B cell (primary cell): Measurements from ENCODE around the gene EFNB2. TPM values are rescaled to one million over a fixed set of nuclear protein-coding genes. Genes with fewer than 3 reads are reported as not detected.

Experiments used
- ATAC-seq: fragments of 200-7000 bp; cut with Tn5 transposase; one replicate; pipeline ENCODE4 v1.10.0; 2021; ENCODE audit warnings: low read depth, mild to moderate bottlenecking, moderate number of reproducible peaks, moderate library complexity
- CTCF ChIA-PET: fragments of 350-600 bp; sonication (Branson Sonifier 250); formaldehyde crosslinking; loops from one replicate; lab custom pipeline; 2021; ENCODE audit warnings: antibody characterized with exemption, inconsistent platforms; lab: Charles Lee
- POLR2A ChIA-PET: fragments of 350-600 bp; sonication (Branson Sonifier 250); formaldehyde crosslinking; loops from one replicate; lab custom pipeline; 2021; ENCODE audit warnings: antibody characterized with exemption; lab: Charles Lee
- DNase-seq: peaks from one replicate; pipeline ENCODE4 v3.0.0; 2013
- H2AFZ ChIP-seq: 2 replicates; pipeline ENCODE4 v1.6.1; 2012; ENCODE audit warnings: mild to moderate bottlenecking, low read depth, low read length; ENCODE audit not compliant: insufficient read depth, poor library complexity, severe bottlenecking
- H3K27ac ChIP-seq, 2 donors: 1 replicate in 1 of 2; 2 replicates in 1 of 2; pipeline ENCODE4 v1.5.1; 2012 to 2013; ENCODE audit warnings: low read length in 2 of 2, mild to moderate bottlenecking in 2 of 2, moderate library complexity in 1 of 2
- H3K27me3 ChIP-seq, 4 experiments: fragments of 200-600 bp in 1 of 4; sonication (generic) in 1 of 4; replicated peaks in 1 of 4; 1 replicate in 2 of 4; 2 replicates in 2 of 4; pipeline versions ENCODE4 v1.6.1 to v1.7.0; 2013 to 2016; ENCODE audit warnings: low read length in 3 of 4, mild to moderate bottlenecking in 2 of 4, mixed read lengths in 1 of 4, moderate library complexity in 1 of 4; ENCODE audit not compliant: insufficient read depth in 4 of 4, control insufficient read depth in 3 of 4; ENCODE audit errors: control extremely low read depth in 1 of 4
- H3K36me3 ChIP-seq, 2 experiments: replicated peaks in 1 of 2; 1 replicate in 1 of 2; 2 replicates in 1 of 2; pipeline versions ENCODE4 v1.6.1 to v1.7.1; 2013; ENCODE audit warnings: low read length in 1 of 2; ENCODE audit not compliant: insufficient read depth in 2 of 2, control insufficient read depth in 1 of 2; ENCODE audit errors: control extremely low read depth in 1 of 2, extremely low read depth in 1 of 2
- H3K4me1 ChIP-seq, 2 donors: fragments of 200-600 bp in 1 of 2; sonication (generic) in 1 of 2; 1 replicate in 1 of 2; 2 replicates in 1 of 2; pipeline versions ENCODE4 v1.5.1 to v1.6.1; 2013 to 2017; ENCODE audit warnings: low read length in 2 of 2; ENCODE audit not compliant: control insufficient read depth in 2 of 2, insufficient read depth in 2 of 2
- H3K4me2 ChIP-seq: replicated peaks from 2 replicates; pipeline ENCODE3; 2012; ENCODE audit warnings: mild to moderate bottlenecking, low read depth, low read length; ENCODE audit not compliant: poor library complexity, severe bottlenecking
- H3K4me3 ChIP-seq, 5 experiments: fragments of 200-600 bp in 1 of 5; sonication (generic) in 1 of 5; 1 replicate in 3 of 5; 2 replicates in 2 of 5; pipeline versions ENCODE4 v1.5.1 to v1.7.0; 2011 to 2016; ENCODE audit warnings: low read length in 4 of 5, mild to moderate bottlenecking in 4 of 5, low read depth in 2 of 5, control low read depth in 1 of 5, moderate library complexity in 1 of 5; ENCODE audit not compliant: insufficient read depth in 1 of 5; ENCODE audit errors: control extremely low read depth in 1 of 5, extremely low read depth in 1 of 5
- H3K79me2 ChIP-seq: fragments of 200-600 bp; sonication (generic); one replicate; pipeline ENCODE4 v1.6.0; 2016; ENCODE audit warnings: low read length; ENCODE audit not compliant: control insufficient read depth, insufficient read depth
- H3K9ac ChIP-seq: fragments of 200-600 bp; sonication (generic); 2 replicates; pipeline ENCODE4 v1.6.1; 2017; ENCODE audit warnings: mild to moderate bottlenecking, low read length, moderate library complexity
- H3K9me3 ChIP-seq, 3 donors: one replicate each; pipeline versions ENCODE4 v1.6.1 to v1.7.1; 2013; ENCODE audit warnings: low read length in 2 of 3; ENCODE audit not compliant: control insufficient read depth in 2 of 3, insufficient read depth in 1 of 3; ENCODE audit errors: control extremely low read depth in 1 of 3
- H4K20me1 ChIP-seq: 2 replicates; pipeline ENCODE4 v1.6.0; 2012; ENCODE audit warnings: mild to moderate bottlenecking, low read length; ENCODE audit not compliant: insufficient read depth, control insufficient read depth, poor library complexity, severe bottlenecking
- H3K27ac Mint-ChIP-seq: one replicate; pipeline ENCODE4 v1.8.0; 2021; ENCODE audit warnings: mixed read lengths
- H3K27me3 Mint-ChIP-seq: one replicate; pipeline ENCODE4 v1.8.0; 2021; ENCODE audit warnings: mixed read lengths
- H3K4me1 Mint-ChIP-seq: one replicate; pipeline ENCODE4 v1.8.0; 2021; ENCODE audit warnings: mixed read lengths
- H3K4me3 Mint-ChIP-seq: one replicate; pipeline ENCODE4 v1.8.0; 2021; ENCODE audit warnings: mixed read lengths
- H3K9me3 Mint-ChIP-seq: one replicate; pipeline ENCODE4 v1.8.0; 2022; ENCODE audit warnings: mixed read lengths; ENCODE audit not compliant: insufficient read depth
- EZH2 ChIP-seq: IDR thresholded peaks from 2 replicates; pipeline ENCODE4 v1.6.1; 2012; ENCODE audit warnings: borderline replicate concordance, low read depth, mild to moderate bottlenecking, moderate library complexity, low read length; ENCODE audit not compliant: insufficient read depth, poor library complexity, severe bottlenecking
- WGBS: methylation state at CpG from one replicate; pipeline ENCODE4 v1.1.5; 2013; ENCODE audit warnings: missing lambda C conversion rate; ENCODE audit not compliant: insufficient coverage; 5-methylcytosine and 5-hydroxymethylcytosine counted together
- intact Hi-C: fragments of 100-400 bp; cut with micrococcal nuclease; formaldehyde crosslinking; loops from one replicate; pipeline ENCODE4 v1.10.0; 2022
- polyA plus RNA-seq: library from polyadenylated mRNA; depleted of rRNA; stranded (reverse); fragments of >200 nt; gene quantifications from 2 replicates; pipeline ENCODE4 v1.2.3, GENCODE V29; 2012
- total RNA-seq, 2 donors: library from RNA; stranded (reverse); fragments of 120-200 nt in 1 of 2; gene quantifications; 1 replicate in 1 of 2; 2 replicates in 1 of 2; pipeline versions ENCODE4 v1.2.3 to v1.2.4, GENCODE V29; 2013 to 2022
- TF ChIP-seq, protein P1 (sequence below): fragments of 200-600 bp; IDR thresholded peaks from one replicate; pipeline ENCODE4 v1.8.0; 2022; ENCODE audit warnings: antibody characterized with exemption, mild to moderate bottlenecking

EFNB2 gene
- total and polyA plus RNA-seq, 2 donors (not counting 1 experiment from before 2014, with no cell fraction given) = 0.04 to 1.2 TPM

- H3K27ac ChIP-seq = no peak overlapping the region
- intact Hi-C loops = no loop called here
- ChIA-PET CTCF (no interaction called here), POLR2A (no interaction called here)
- no peaks in the 10 kb centered on the region for H3K9me3 ChIP-seq
- peaks cover 0 to 7% (median 1%) of the 10 kb centered on the region in 4 experiments for H3K27me3 ChIP-seq
- no peaks in the 10 kb centered on the region for H4K20me1 ChIP-seq
- no peaks in the 10 kb centered on the region for H3K4me1 ChIP-seq
- peaks cover 15% of the 10 kb centered on the region for H3K27me3 Mint-ChIP-seq
- no peaks in the 10 kb centered on the region for H3K9me3 Mint-ChIP-seq
- no peak overlapping the region for H3K27ac Mint-ChIP-seq
- no CpG with 5 or more reads among the region's 3 CpGs for WGBS
- H2AFZ ChIP-seq = no peak overlapping the region
- H3K4me3 Mint-ChIP-seq = no peak overlapping the region
- no peak overlapping the region for H3K4me2 ChIP-seq
- TF ChIP-seq EZH2 = no peak
- TF ChIP-seq, protein P1, sequence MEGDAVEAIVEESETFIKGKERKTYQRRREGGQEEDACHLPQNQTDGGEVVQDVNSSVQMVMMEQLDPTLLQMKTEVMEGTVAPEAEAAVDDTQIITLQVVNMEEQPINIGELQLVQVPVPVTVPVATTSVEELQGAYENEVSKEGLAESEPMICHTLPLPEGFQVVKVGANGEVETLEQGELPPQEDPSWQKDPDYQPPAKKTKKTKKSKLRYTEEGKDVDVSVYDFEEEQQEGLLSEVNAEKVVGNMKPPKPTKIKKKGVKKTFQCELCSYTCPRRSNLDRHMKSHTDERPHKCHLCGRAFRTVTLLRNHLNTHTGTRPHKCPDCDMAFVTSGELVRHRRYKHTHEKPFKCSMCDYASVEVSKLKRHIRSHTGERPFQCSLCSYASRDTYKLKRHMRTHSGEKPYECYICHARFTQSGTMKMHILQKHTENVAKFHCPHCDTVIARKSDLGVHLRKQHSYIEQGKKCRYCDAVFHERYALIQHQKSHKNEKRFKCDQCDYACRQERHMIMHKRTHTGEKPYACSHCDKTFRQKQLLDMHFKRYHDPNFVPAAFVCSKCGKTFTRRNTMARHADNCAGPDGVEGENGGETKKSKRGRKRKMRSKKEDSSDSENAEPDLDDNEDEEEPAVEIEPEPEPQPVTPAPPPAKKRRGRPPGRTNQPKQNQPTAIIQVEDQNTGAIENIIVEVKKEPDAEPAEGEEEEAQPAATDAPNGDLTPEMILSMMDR = no peak
- ATAC-seq (no peak), DNase-seq (no peak)
- H3K79me2 ChIP-seq = no peaks in the 10 kb centered on the region
- H3K4me3 ChIP-seq = no peak overlapping the region
- no peak overlapping the region for H3K9ac ChIP-seq
- H3K4me1 Mint-ChIP-seq = no peaks in the 10 kb centered on the region
- no peaks in the 10 kb centered on the region for H3K36me3 ChIP-seq
These were observed 79.7 kb downstream of the EFNB2 start for GRCh38 chr13:106455777-106456176.

DNA sequence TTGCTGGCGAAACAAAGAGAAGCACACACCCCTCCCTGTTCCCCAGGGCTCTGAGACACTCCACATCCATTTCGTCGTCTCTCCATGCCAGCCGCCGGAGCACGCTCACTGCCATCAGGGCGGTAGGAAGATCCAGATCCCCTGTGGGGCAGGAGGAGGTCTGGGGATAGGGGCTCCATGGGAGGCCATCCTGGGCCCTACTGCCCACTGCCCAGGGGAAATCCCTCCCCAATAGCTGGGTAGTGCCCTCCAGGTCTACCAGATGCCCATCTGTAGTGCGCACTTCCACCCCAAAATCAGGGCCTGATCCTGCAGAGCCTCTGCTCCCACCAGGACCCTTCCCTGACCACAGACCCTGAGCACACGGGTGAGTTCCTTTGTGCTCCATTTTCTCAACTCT lies 80.3 kb downstream of the EFNB2 start:
- no peak overlapping the region for H3K27ac Mint-ChIP-seq
- Histone ChIP-seq H4K20me1 (no peaks in the 10 kb centered on the region), H3K4me3 (no peak overlapping the region), H2AFZ (no peak overlapping the region), H3K27ac (no peak overlapping the region), H3K4me1 (no peaks in the 10 kb centered on the region), H3K4me2 (no peak overlapping the region), H3K79me2 (no peaks in the 10 kb centered on the region), H3K9me3 (no peaks in the 10 kb centered on the region), H3K9ac (no peak overlapping the region), H3K27me3 (peaks cover 0 to 7% (median 1%) of the 10 kb centered on the region in 4 experiments), H3K36me3 (no peaks in the 10 kb centered on the region)
- POLR2A ChIA-PET = no interaction called here
- H3K9me3 Mint-ChIP-seq = no peaks in the 10 kb centered on the region
- no peaks in the 10 kb centered on the region for H3K4me1 Mint-ChIP-seq
- peaks cover 15% of the 10 kb centered on the region for H3K27me3 Mint-ChIP-seq
- DNase-seq (no peak), ATAC-seq (no peak)
- intact Hi-C loops = no loop called here
- no peak for TF ChIP-seq EZH2
- TF ChIP-seq, protein P1 = no peak
- no peak overlapping the region for H3K4me3 Mint-ChIP-seq
- CTCF ChIA-PET = no interaction called here
- WGBS = 94% methylated on average over 2 of the region's 9 CpGs
